OCI-LY1 (cell line): ENCODE data around the gene ARID3B.

Experiments
- H2AFZ ChIP-seq: fragments of 200-600 bp; sonication (generic), shearing (Covaris generic); 2 replicates; pipeline ENCODE4 v1.6.0; 2014; ENCODE audit warnings: antibody characterized with exemption, mild to moderate bottlenecking, low read length
- H3F3A ChIP-seq: fragments of 200-600 bp; sonication (generic), shearing (Covaris generic); 2 replicates; pipeline ENCODE4 v1.6.0; 2014; ENCODE audit warnings: mild to moderate bottlenecking, antibody characterized with exemption, low read length, moderate library complexity; ENCODE audit not compliant: insufficient read depth
- H3K27ac ChIP-seq: fragments of 200-600 bp; sonication (generic); 2 replicates; pipeline ENCODE4 v1.5.1; 2014; ENCODE audit warnings: low read length, mixed run types, mild to moderate bottlenecking, low read depth; ENCODE audit not compliant: poor library complexity, severe bottlenecking
- H3K27me3 ChIP-seq: fragments of 200-600 bp; sonication (generic); 2 replicates; pipeline ENCODE4 v1.6.0; 2014; ENCODE audit warnings: antibody characterized with exemption, mild to moderate bottlenecking, low read length, moderate library complexity; ENCODE audit not compliant: insufficient read depth
- H3K36me3 ChIP-seq: fragments of 200-600 bp; sonication (generic); 2 replicates; pipeline ENCODE4 v1.6.1; 2014; ENCODE audit warnings: mild to moderate bottlenecking, antibody characterized with exemption, low read length, moderate library complexity, mixed read lengths; ENCODE audit not compliant: insufficient read depth
- H3K4me1 ChIP-seq: fragments of 200-600 bp; sonication (generic); 2 replicates; pipeline ENCODE4 v1.5.1; 2014; ENCODE audit warnings: mild to moderate bottlenecking, low read length, moderate library complexity; ENCODE audit not compliant: insufficient read depth, severe bottlenecking
- H3K4me2 ChIP-seq: fragments of 200-600 bp; sonication (generic), shearing (Covaris generic); 2 replicates; pipeline ENCODE4 v1.6.1; 2014; ENCODE audit warnings: low read length
- H3K4me3 ChIP-seq: fragments of 200-600 bp; sonication (generic); 2 replicates; pipeline ENCODE4 v1.5.1; 2014; ENCODE audit warnings: low read length, low read depth, mild to moderate bottlenecking, mixed read lengths; ENCODE audit not compliant: poor library complexity, severe bottlenecking
- H3K79me2 ChIP-seq: fragments of 200-600 bp; shearing (Covaris generic); 2 replicates; pipeline ENCODE4 v1.6.1; 2016; ENCODE audit warnings: mixed run types, low read length, mixed read lengths; ENCODE audit not compliant: insufficient read depth
- H3K9ac ChIP-seq: fragments of 200-600 bp; sonication (generic), shearing (Covaris generic); 2 replicates; pipeline ENCODE4 v1.6.1; 2014; ENCODE audit warnings: mild to moderate bottlenecking, low read length, mixed read lengths
- H3K9me2 ChIP-seq: fragments of 200-600 bp; sonication (generic), shearing (Covaris generic); 2 replicates; pipeline ENCODE4 v1.6.1; 2014; ENCODE audit warnings: low read depth, mild to moderate bottlenecking, low read length, mixed read lengths
- H3K9me3 ChIP-seq: fragments of 200-600 bp; shearing (Covaris generic); 2 replicates; pipeline ENCODE4 v1.6.1; 2014; ENCODE audit warnings: low read length, mixed read lengths
- H4K20me1 ChIP-seq: fragments of 200-600 bp; sonication (generic), shearing (Covaris generic); 2 replicates; pipeline ENCODE4 v1.6.0; 2016; ENCODE audit warnings: mild to moderate bottlenecking, low read length; ENCODE audit not compliant: insufficient read depth
- CTCF ChIP-seq: fragments of 200-600 bp; sonication (generic), shearing (Covaris generic); IDR thresholded peaks from 2 replicates; pipeline ENCODE4 v1.5.1; 2017; ENCODE audit warnings: mild to moderate bottlenecking, antibody characterized with exemption, low read length, moderate library complexity, mixed read lengths
- EZH2 ChIP-seq: fragments of 200-600 bp; sonication (generic), shearing (Covaris generic); IDR thresholded peaks from 2 replicates; pipeline ENCODE4 v1.8.0; 2017; ENCODE audit warnings: borderline replicate concordance, mixed run types, mild to moderate bottlenecking, antibody characterized with exemption, low read length, moderate library complexity, mixed read lengths

Gene ARID3B

DNA sequence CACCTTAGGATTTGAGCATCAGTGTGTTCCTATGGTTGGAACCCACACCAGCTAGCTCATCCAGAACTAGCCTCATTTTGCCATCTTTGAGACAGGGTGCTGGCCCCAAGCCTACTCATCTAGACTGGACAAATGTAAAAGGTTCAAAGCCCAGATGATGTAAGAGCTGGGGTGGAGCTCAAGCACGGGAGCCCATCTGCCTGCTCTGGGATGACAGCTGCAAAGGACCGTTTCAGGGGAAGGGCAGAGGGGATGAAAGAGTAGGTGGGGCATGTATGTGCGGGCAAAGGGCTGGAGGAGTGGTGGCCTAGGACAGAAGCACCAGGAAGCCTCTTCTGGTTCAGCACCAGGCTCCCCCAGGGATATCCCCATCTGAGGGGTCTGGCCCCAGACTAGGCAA is 90.4 kb downstream of the ARID3B start:
- Histone ChIP-seq H3K4me1 (peaks cover 17% of the 10 kb centered on the region), H2AFZ (no peak overlapping the region), H3K79me2 (no peaks in the 10 kb centered on the region), H3F3A (no peaks in the 10 kb centered on the region), H3K4me2 (no peak overlapping the region), H3K27ac (no peak overlapping the region), H3K9me2 (no peaks in the 10 kb centered on the region), H3K9me3 (no peaks in the 10 kb centered on the region), H4K20me1 (no peaks in the 10 kb centered on the region), H3K4me3 (no peak overlapping the region), H3K36me3 (peaks cover 93% of the 10 kb centered on the region), H3K9ac (no peak overlapping the region), H3K27me3 (no peaks in the 10 kb centered on the region)
- TF ChIP-seq EZH2 = no peak
- TF ChIP-seq CTCF = no peak

DNA sequence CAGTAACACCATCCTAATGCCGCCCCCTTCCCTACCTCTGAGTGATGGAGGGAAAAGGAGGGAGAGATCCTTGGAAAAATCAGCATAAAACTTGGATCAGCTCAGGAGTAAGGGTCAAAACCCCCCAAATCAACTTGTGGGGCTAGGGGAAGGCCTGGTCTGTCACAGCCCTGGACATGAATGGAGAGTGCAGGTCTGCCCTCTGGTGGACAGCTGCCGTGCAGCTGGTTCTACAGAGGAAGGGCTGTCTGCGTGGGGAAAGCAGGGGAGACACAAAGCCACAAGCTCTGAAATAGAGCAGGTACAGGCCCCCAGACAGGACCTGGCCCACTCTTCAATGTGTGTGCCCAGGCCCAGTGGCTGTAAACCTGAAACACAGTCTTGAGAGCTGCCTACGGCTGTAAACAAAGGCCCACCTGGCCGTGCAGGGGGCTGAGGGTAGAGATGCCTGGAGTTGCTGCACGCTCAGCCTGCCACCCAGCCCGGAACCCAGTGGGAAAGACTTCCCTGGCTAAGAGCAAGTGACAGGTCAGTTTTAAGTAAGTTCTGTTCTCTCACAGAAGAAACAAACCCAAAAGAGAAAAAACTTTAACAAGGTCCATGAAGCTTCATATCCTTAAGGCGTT is 91.0 kb downstream of the ARID3B start:
- H3K9me2 ChIP-seq = no peaks in the 10 kb centered on the region
- H3F3A ChIP-seq = no peaks in the 10 kb centered on the region
- H3K4me2 ChIP-seq = no peak overlapping the region
- no peak overlapping the region for H2AFZ ChIP-seq
- H3K9me3 ChIP-seq = no peaks in the 10 kb centered on the region
- H3K9ac ChIP-seq = no peak overlapping the region
- H3K27ac ChIP-seq = no peak overlapping the region
- H3K4me1 ChIP-seq = peaks cover 11% of the 10 kb centered on the region
- H3K4me3 ChIP-seq = no peak overlapping the region
- H3K27me3 ChIP-seq = no peaks in the 10 kb centered on the region
- peak; percentile 94 for TF ChIP-seq CTCF
- TF ChIP-seq EZH2 = no peak
- H3K36me3 ChIP-seq = peaks cover 93% of the 10 kb centered on the region
- no peaks in the 10 kb centered on the region for H3K79me2 ChIP-seq
- no peaks in the 10 kb centered on the region for H4K20me1 ChIP-seq

- H3K36me3 ChIP-seq = peaks cover 93% of the 10 kb centered on the region
- no peak overlapping the region for H3K4me3 ChIP-seq
- H3K9ac ChIP-seq = no peak overlapping the region
- no peaks in the 10 kb centered on the region for H3F3A ChIP-seq
- no peak overlapping the region for H3K27ac ChIP-seq
- peaks cover 6% of the 10 kb centered on the region for H3K4me1 ChIP-seq
- no peaks in the 10 kb centered on the region for H3K9me3 ChIP-seq
- TF ChIP-seq CTCF (no peak), EZH2 (no peak)
- H3K79me2 ChIP-seq = no peaks in the 10 kb centered on the region
- H4K20me1 ChIP-seq = no peaks in the 10 kb centered on the region
- H3K27me3 ChIP-seq = no peaks in the 10 kb centered on the region
- H2AFZ ChIP-seq = no peak overlapping the region
- no peak overlapping the region for H3K4me2 ChIP-seq
- H3K9me2 ChIP-seq = no peaks in the 10 kb centered on the region
Measured at GRCh38 chr15:74632601-74633000, 91.6 kb downstream of the ARID3B start.
